OCI-LY1 (cell line): Measurements from ENCODE around the gene GALR3.

Experiments used
- EZH2 ChIP-seq: fragments of 200-600 bp; sonication (generic), shearing (Covaris generic); IDR thresholded peaks from 2 replicates; pipeline ENCODE4 v1.8.0; 2017; ENCODE audit warnings: borderline replicate concordance, mixed run types, mild to moderate bottlenecking, antibody characterized with exemption, low read length, moderate library complexity, mixed read lengths
- TF ChIP-seq, protein P1 (sequence below): fragments of 200-600 bp; sonication (generic), shearing (Covaris generic); IDR thresholded peaks from 2 replicates; pipeline ENCODE4 v1.5.1; 2017; ENCODE audit warnings: mild to moderate bottlenecking, antibody characterized with exemption, low read length, moderate library complexity, mixed read lengths

DNA sequence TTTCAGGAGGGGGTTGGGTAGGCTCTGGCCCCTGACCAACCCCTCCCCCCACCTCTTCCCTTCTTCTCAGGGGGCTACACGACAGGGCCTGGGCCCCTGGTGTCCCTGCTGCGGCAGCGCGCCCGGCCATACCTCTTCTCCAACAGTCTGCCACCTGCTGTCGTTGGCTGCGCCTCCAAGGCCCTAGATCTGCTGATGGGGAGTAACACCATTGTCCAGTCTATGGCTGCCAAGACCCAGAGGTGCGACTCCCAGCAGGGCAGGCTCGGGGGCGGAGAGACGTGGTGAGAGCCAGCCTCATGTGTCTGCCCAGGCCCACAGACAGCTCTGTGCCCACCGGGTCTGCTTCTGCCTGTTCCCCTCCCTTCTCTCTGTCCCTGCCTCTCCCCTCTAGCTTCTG lies 7.6 kb upstream of the GALR3 start:
- TF ChIP-seq EZH2, result no peak
- TF ChIP-seq, protein P1, sequence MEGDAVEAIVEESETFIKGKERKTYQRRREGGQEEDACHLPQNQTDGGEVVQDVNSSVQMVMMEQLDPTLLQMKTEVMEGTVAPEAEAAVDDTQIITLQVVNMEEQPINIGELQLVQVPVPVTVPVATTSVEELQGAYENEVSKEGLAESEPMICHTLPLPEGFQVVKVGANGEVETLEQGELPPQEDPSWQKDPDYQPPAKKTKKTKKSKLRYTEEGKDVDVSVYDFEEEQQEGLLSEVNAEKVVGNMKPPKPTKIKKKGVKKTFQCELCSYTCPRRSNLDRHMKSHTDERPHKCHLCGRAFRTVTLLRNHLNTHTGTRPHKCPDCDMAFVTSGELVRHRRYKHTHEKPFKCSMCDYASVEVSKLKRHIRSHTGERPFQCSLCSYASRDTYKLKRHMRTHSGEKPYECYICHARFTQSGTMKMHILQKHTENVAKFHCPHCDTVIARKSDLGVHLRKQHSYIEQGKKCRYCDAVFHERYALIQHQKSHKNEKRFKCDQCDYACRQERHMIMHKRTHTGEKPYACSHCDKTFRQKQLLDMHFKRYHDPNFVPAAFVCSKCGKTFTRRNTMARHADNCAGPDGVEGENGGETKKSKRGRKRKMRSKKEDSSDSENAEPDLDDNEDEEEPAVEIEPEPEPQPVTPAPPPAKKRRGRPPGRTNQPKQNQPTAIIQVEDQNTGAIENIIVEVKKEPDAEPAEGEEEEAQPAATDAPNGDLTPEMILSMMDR, result no peak
